HL-60 (cell line): ENCODE measurements around the gene LBR.

Experiments
- DNase-seq, 2 experiments: peaks; one replicate each; pipeline ENCODE4 v3.0.0-alpha.2; 2010 to 2020; ENCODE audit warnings: low read depth in 1 of 2, low spot score in 1 of 2
- H3K27ac ChIP-seq: fragments of 250-450 bp; sonication (Bioruptor Pico); replicated peaks from 2 replicates; pipeline ENCODE4 v1.5.1; 2020; ENCODE audit warnings: mild to moderate bottlenecking, moderate library complexity
- H3K27me3 ChIP-seq: fragments of 250-450 bp; sonication (Bioruptor Pico); 2 replicates; pipeline ENCODE4 v1.5.1; 2021; ENCODE audit warnings: mild to moderate bottlenecking, moderate library complexity; ENCODE audit not compliant: insufficient read depth, poor library complexity, severe bottlenecking
- H3K4me3 ChIP-seq: replicated peaks from 2 replicates; pipeline ENCODE4 v1.5.1; 2011; ENCODE audit warnings: mild to moderate bottlenecking, control low read depth, low read length; ENCODE audit not compliant: insufficient read depth
- GABPA ChIP-seq: IDR thresholded peaks from 2 replicates; pipeline ENCODE4 v1.6.1; 2012; ENCODE audit warnings: low read depth
- POLR2AphosphoS5 ChIP-seq: IDR thresholded peaks from 2 replicates; pipeline ENCODE4 v1.6.1; 2012; ENCODE audit warnings: low read depth
- SPI1 ChIP-seq: IDR thresholded peaks from 2 replicates; pipeline ENCODE4 v1.6.1; 2012; ENCODE audit warnings: low read depth, mild to moderate bottlenecking, borderline replicate concordance
- TF ChIP-seq, protein P1 (sequence below): IDR thresholded peaks from 2 replicates; pipeline ENCODE4 v1.6.1; 2012; ENCODE audit warnings: low read depth; ENCODE audit not compliant: insufficient replicate concordance
- TF ChIP-seq, protein P2 (sequence below): IDR thresholded peaks from one replicate; pipeline ENCODE4 v1.5.1; 2011; ENCODE audit warnings: low read length, control low read depth, inconsistent platforms; ENCODE audit not compliant: insufficient read depth

Gene LBR

DNA sequence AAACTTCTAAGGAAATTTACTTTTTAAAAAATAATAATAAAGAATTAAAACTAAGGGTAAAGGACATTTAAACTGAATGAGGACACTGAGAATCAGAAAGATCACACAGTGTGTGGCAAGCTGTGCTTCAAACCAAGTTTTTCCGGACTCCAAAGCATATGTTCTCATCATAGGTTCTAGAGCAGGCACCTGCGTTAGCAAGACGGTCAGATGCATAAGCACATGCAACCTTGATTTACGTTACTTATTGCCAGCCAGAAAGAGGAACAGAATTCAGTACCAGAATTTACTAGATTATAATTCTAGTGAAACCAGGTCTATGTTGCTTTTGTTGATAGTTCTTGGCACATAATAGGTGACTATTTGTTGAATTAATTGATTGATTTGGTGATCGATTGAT lies 6.2 kb upstream of the LBR start:
- no peaks in the 10 kb centered on the region for H3K27me3 ChIP-seq
- DNase-seq: no peak
- TF ChIP-seq SPI1 (no peak), GABPA (no peak), POLR2AphosphoS5 (no peak)
- TF ChIP-seq, protein P1, sequence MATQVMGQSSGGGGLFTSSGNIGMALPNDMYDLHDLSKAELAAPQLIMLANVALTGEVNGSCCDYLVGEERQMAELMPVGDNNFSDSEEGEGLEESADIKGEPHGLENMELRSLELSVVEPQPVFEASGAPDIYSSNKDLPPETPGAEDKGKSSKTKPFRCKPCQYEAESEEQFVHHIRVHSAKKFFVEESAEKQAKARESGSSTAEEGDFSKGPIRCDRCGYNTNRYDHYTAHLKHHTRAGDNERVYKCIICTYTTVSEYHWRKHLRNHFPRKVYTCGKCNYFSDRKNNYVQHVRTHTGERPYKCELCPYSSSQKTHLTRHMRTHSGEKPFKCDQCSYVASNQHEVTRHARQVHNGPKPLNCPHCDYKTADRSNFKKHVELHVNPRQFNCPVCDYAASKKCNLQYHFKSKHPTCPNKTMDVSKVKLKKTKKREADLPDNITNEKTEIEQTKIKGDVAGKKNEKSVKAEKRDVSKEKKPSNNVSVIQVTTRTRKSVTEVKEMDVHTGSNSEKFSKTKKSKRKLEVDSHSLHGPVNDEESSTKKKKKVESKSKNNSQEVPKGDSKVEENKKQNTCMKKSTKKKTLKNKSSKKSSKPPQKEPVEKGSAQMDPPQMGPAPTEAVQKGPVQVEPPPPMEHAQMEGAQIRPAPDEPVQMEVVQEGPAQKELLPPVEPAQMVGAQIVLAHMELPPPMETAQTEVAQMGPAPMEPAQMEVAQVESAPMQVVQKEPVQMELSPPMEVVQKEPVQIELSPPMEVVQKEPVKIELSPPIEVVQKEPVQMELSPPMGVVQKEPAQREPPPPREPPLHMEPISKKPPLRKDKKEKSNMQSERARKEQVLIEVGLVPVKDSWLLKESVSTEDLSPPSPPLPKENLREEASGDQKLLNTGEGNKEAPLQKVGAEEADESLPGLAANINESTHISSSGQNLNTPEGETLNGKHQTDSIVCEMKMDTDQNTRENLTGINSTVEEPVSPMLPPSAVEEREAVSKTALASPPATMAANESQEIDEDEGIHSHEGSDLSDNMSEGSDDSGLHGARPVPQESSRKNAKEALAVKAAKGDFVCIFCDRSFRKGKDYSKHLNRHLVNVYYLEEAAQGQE: no peak
- TF ChIP-seq, protein P2, sequence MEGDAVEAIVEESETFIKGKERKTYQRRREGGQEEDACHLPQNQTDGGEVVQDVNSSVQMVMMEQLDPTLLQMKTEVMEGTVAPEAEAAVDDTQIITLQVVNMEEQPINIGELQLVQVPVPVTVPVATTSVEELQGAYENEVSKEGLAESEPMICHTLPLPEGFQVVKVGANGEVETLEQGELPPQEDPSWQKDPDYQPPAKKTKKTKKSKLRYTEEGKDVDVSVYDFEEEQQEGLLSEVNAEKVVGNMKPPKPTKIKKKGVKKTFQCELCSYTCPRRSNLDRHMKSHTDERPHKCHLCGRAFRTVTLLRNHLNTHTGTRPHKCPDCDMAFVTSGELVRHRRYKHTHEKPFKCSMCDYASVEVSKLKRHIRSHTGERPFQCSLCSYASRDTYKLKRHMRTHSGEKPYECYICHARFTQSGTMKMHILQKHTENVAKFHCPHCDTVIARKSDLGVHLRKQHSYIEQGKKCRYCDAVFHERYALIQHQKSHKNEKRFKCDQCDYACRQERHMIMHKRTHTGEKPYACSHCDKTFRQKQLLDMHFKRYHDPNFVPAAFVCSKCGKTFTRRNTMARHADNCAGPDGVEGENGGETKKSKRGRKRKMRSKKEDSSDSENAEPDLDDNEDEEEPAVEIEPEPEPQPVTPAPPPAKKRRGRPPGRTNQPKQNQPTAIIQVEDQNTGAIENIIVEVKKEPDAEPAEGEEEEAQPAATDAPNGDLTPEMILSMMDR: no peak
- no peak overlapping the region for H3K4me3 ChIP-seq
- H3K27ac ChIP-seq: no peak overlapping the region

DNA sequence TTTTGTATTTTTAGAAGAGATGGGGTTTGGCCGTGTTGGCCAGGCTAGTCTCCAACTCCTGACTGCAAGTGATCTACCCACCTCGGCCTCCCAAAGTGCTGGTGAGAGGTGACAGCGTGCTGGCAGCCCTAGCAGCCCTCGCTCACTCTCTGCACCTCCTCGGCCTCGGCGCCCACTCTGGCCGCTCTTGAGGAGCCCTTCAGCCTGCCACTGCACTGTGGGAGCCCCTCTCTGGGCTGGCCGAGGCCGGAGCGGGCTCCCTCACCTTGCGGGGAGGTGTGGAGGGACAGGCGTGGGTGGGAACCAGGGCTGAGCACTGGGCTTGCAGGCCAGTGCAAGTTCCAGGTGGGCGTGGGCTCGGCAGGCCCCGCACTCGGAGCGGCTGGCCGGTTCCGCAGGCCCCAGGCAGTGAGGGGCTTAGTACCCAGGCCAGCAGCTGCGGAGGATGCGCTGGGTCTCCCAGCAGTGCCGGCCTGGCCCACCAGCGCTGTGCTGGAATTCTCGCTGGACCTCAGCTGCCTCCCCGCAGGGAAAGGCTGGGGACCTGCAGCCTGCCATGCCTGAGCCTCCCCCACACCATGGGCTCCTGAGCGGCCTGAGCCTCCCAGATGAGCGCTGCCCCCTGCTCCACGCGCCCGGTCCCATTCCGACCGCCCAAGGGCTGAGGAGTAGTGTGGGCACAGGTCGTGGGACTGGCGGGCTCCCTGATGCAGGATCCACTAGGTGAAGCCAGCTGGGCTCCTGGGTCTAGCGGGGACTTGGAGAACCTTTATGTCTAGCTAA lies 3.4 kb upstream of the LBR start:
- TF ChIP-seq, protein P1: no peak
- TF ChIP-seq, protein P2: no peak
- TF ChIP-seq SPI1 (no peak), GABPA (no peak), POLR2AphosphoS5 (no peak)
- no peak overlapping the region for H3K4me3 ChIP-seq
- no peaks in the 10 kb centered on the region for H3K27me3 ChIP-seq
- no peak overlapping the region for H3K27ac ChIP-seq
- DNase-seq: no peak

DNA sequence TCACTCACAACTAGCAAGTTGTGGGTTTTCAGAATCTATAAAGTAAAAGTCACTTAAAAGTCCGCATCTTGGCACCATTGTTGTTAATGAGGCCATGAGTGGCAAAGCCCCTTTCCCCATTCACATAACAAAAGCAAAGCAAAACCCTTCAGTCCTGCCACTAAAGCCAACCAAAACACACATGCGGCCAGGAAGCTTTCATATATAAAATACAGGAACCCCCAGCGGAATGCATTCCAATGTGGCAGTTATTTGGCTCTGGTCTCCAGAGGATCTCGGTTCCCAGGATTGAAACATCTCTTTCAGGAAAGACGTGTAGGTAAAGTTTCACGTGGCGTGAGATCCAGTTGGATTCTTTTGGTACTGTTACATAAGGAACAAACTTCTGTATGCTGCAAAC lies 2.5 kb upstream of the LBR start:
- TF ChIP-seq, protein P1: no peak
- TF ChIP-seq, protein P2: no peak
- no peak for TF ChIP-seq POLR2AphosphoS5
- no peak for TF ChIP-seq GABPA
- no peak for TF ChIP-seq SPI1
- no peaks in the 10 kb centered on the region for H3K27me3 ChIP-seq
- no peak overlapping the region for H3K4me3 ChIP-seq
- DNase-seq: no peak
- H3K27ac ChIP-seq: no peak overlapping the region
